Smooth muscle cell (in vitro differentiated cells): ENCODE measurements around the gene KLHL42. TPM values are rescaled to one million over a fixed set of nuclear protein-coding genes. Genes with fewer than 3 reads are reported as not detected.

ENCODE experiments used
- DNase-seq: peaks from one replicate; lab custom pipeline; 2025; ENCODE audit not compliant: unreplicated experiment; lab: John Stamatoyannopoulos, UW
- H2AFZ ChIP-seq: fragments of 200-600 bp; sonication (generic); 2 replicates; pipeline ENCODE4 v1.6.0; 2016; ENCODE audit warnings: antibody characterized with exemption, low read depth, mild to moderate bottlenecking
- H3F3A ChIP-seq: fragments of 200-600 bp; sonication (generic); 2 replicates; pipeline ENCODE4 v1.6.0; 2017; ENCODE audit warnings: antibody characterized with exemption, low read depth
- H3K27ac ChIP-seq: fragments of 200-600 bp; sonication (generic); 2 replicates; pipeline ENCODE4 v1.5.1; 2016; ENCODE audit warnings: low read depth, mild to moderate bottlenecking
- H3K27me3 ChIP-seq: fragments of 200-600 bp; sonication (generic); 2 replicates; pipeline ENCODE4 v1.6.1; 2016; ENCODE audit warnings: low read depth, mild to moderate bottlenecking
- H3K36me3 ChIP-seq: fragments of 200-600 bp; sonication (generic); 2 replicates; pipeline ENCODE4 v1.5.1; 2016; ENCODE audit warnings: low read depth
- H3K4me1 ChIP-seq: fragments of 200-600 bp; sonication (generic); 2 replicates; pipeline ENCODE4 v1.5.1; 2016; ENCODE audit warnings: low read depth
- H3K4me2 ChIP-seq: fragments of 200-600 bp; sonication (generic); 2 replicates; pipeline ENCODE4 v1.6.0; 2016; ENCODE audit warnings: mild to moderate bottlenecking
- H3K4me3 ChIP-seq: fragments of 200-600 bp; sonication (generic); 2 replicates; pipeline ENCODE4 v1.5.1; 2016; ENCODE audit warnings: mild to moderate bottlenecking
- H3K79me2 ChIP-seq: fragments of 200-600 bp; sonication (generic); 2 replicates; pipeline ENCODE4 v1.6.0; 2016; ENCODE audit warnings: low read depth, mild to moderate bottlenecking
- H3K9ac ChIP-seq: fragments of 200-600 bp; sonication (generic); 2 replicates; pipeline ENCODE4 v1.6.0; 2016; ENCODE audit warnings: low read depth
- H3K9me3 ChIP-seq: fragments of 200-600 bp; sonication (generic); replicated peaks from 2 replicates; pipeline ENCODE4 v1.5.1; 2016; ENCODE audit warnings: low read depth
- H4K20me1 ChIP-seq: fragments of 200-600 bp; sonication (generic); 2 replicates; pipeline ENCODE4 v1.6.0; 2016; ENCODE audit warnings: low read depth
- CTCF ChIP-seq: fragments of 200-600 bp; sonication (generic); IDR thresholded peaks from 2 replicates; pipeline ENCODE4 v1.5.1; 2017; ENCODE audit warnings: borderline replicate concordance, mild to moderate bottlenecking, antibody characterized with exemption; ENCODE audit not compliant: insufficient read depth, poor library complexity, severe bottlenecking
- WGBS: methylation state at CpG from one replicate; pipeline ENCODE4 v1.1.7; 2016; ENCODE audit warnings: low lambda C conversion rate; 5-methylcytosine and 5-hydroxymethylcytosine counted together
- polyA plus RNA-seq: library from polyadenylated mRNA; unstranded; fragments of >200 nt; fragmentation: Nextera tagmentation; extraction: Ambion mirVana; gene quantifications from 2 replicates; pipeline ENCODE4 v1.2.1, GENCODE V29; 2016
- total RNA-seq: library from RNA; depleted of rRNA; stranded (reverse); fragments of >200 nt; gene quantifications from 2 replicates; pipeline ENCODE4 v1.2.3, GENCODE V29; 2014

The KLHL42 gene
- total and polyA plus RNA-seq, 2 experiments from 2014 or later: 25.6 to 35.4 TPM

- TF ChIP-seq CTCF: no peak
- Histone ChIP-seq H3K27ac (peak overlapping the region; percentile 81), H3K9me3 (no peaks in the 10 kb centered on the region), H3K4me1 (peaks cover 38% of the 10 kb centered on the region), H3K27me3 (no peaks in the 10 kb centered on the region), H3K36me3 (no peaks in the 10 kb centered on the region), H4K20me1 (peaks cover 4% of the 10 kb centered on the region), H3K4me2 (peak overlapping the region; percentile 100), H3K9ac (peak overlapping the region; percentile 55), H3F3A (peaks cover 39% of the 10 kb centered on the region), H3K4me3 (peak overlapping the region; percentile 78), H2AFZ (no peak overlapping the region), H3K79me2 (peaks cover 74% of the 10 kb centered on the region)
- DNase-seq: no peak
- 40% methylated on average over 5 of the region's 5 CpGs for WGBS
Observed at GRCh38 chr12:27781680-27782079, 1.6 kb downstream of the KLHL42 start.

- Histone ChIP-seq H3K4me2 (peak overlapping the region; percentile 100), H3K79me2 (peaks cover 82% of the 10 kb centered on the region), H2AFZ (no peak overlapping the region), H3K9ac (peak overlapping the region; percentile 55), H4K20me1 (peaks cover 12% of the 10 kb centered on the region), H3K9me3 (no peaks in the 10 kb centered on the region), H3K27ac (peak overlapping the region; percentile 81), H3K27me3 (no peaks in the 10 kb centered on the region), H3K36me3 (no peaks in the 10 kb centered on the region), H3K4me3 (peak overlapping the region; percentile 78), H3K4me1 (peaks cover 38% of the 10 kb centered on the region), H3F3A (peaks cover 39% of the 10 kb centered on the region)
- WGBS: 57% methylated on average over 1 of the region's 1 CpG
- no peak for DNase-seq
- no peak for TF ChIP-seq CTCF
Observed at GRCh38 chr12:27782481-27782880, 2.4 kb downstream of the KLHL42 start.

- Histone ChIP-seq H2AFZ (no peak overlapping the region), H3K79me2 (peaks cover 100% of the 10 kb centered on the region), H3K27me3 (no peaks in the 10 kb centered on the region), H3F3A (peaks cover 21% of the 10 kb centered on the region), H3K4me2 (peak overlapping the region; percentile 72), H4K20me1 (peaks cover 42% of the 10 kb centered on the region), H3K4me1 (peaks cover 30% of the 10 kb centered on the region), H3K9ac (no peak overlapping the region), H3K9me3 (no peaks in the 10 kb centered on the region), H3K27ac (peak overlapping the region; percentile 78), H3K4me3 (no peak overlapping the region), H3K36me3 (peaks cover 7% of the 10 kb centered on the region)
- no peak for TF ChIP-seq CTCF
- no peak for DNase-seq
- WGBS: 43% methylated on average over 3 of the region's 3 CpGs
Observed at GRCh38 chr12:27785882-27786570, 6.0 kb downstream of the KLHL42 start.

- no peak overlapping the region for H3K4me2 ChIP-seq
- peaks cover 99% of the 10 kb centered on the region for H3K79me2 ChIP-seq
- H2AFZ ChIP-seq: no peak overlapping the region
- H3K9me3 ChIP-seq: no peaks in the 10 kb centered on the region
- DNase-seq: no peak
- H3K36me3 ChIP-seq: peaks cover 13% of the 10 kb centered on the region
- H3K9ac ChIP-seq: no peak overlapping the region
- H3K27me3 ChIP-seq: no peaks in the 10 kb centered on the region
- WGBS: 26% methylated on average over 2 of the region's 2 CpGs
- H3K27ac ChIP-seq: no peak overlapping the region
- H3F3A ChIP-seq: peaks cover 11% of the 10 kb centered on the region
- no peak for TF ChIP-seq CTCF
- H3K4me3 ChIP-seq: no peak overlapping the region
- peaks cover 55% of the 10 kb centered on the region for H4K20me1 ChIP-seq
- peaks cover 16% of the 10 kb centered on the region for H3K4me1 ChIP-seq
Observed at GRCh38 chr12:27787559-27787958, 7.5 kb downstream of the KLHL42 start.
